K562 (cell line): ENCODE data around the gene LMAN1L.

Experiments used
- FOXK2 ChIP-seq, 2 experiments: fragments of 450-650 bp; IDR thresholded peaks in 1 of 2; conservative IDR thresholded peaks in 1 of 2; 2 replicates each; pipeline ENCODE4 v1.6.1; 2016; ENCODE audit warnings: low read depth in 2 of 2, mild to moderate bottlenecking in 1 of 2
- HNRNPLL ChIP-seq: fragments of 200-400 bp; formaldehyde crosslinking; IDR thresholded peaks from 2 replicates; pipeline ENCODE4 v1.6.1; 2017; ENCODE audit warnings: low read length, low read depth, mild to moderate bottlenecking; ENCODE audit not compliant: poor library complexity, severe bottlenecking
- IRF9 ChIP-seq: fragments of 450-650 bp; IDR thresholded peaks from 2 replicates; pipeline ENCODE4 v1.6.1; 2016; ENCODE audit warnings: missing biosample characterization, missing genetic modification characterization
- JUND ChIP-seq, 2 experiments: IDR thresholded peaks; 2 replicates in 1 of 2; 3 replicates in 1 of 2; pipeline ENCODE4 v1.6.1; 2011; ENCODE audit warnings: borderline replicate concordance in 2 of 2, low read depth in 2 of 2, low read length in 2 of 2, improper control_type of control experiment in 1 of 2, missing biosample characterization in 1 of 2, missing genetic modification characterization in 1 of 2, missing genetic modification reagents in 1 of 2
- PATZ1 ChIP-seq: fragments of 250-450 bp; sonication (Bioruptor Pico); IDR thresholded peaks from 2 replicates; pipeline ENCODE4 v1.5.0; 2020; ENCODE audit warnings: mild to moderate bottlenecking, borderline replicate concordance
- RCOR1 ChIP-seq, 2 experiments: IDR thresholded peaks; 2 replicates each; pipeline ENCODE4 v1.6.1; 2012; ENCODE audit warnings: low read depth in 2 of 2, low read length in 2 of 2, borderline replicate concordance in 1 of 2, improper control_type of control experiment in 1 of 2
- SIRT6 ChIP-seq: IDR thresholded peaks from one replicate; pipeline ENCODE4 v1.6.1; 2012; ENCODE audit warnings: low read depth, mild to moderate bottlenecking, control low read depth, inconsistent platforms, low read length, moderate library complexity
- ZBTB1 ChIP-seq: sonication (generic); formaldehyde crosslinking; IDR thresholded peaks from 2 replicates; pipeline ENCODE4 v1.8.1; 2023; ENCODE audit warnings: missing genetic modification reagents, low read depth, mild to moderate bottlenecking, borderline replicate concordance
- ZNF175 ChIP-seq: fragments of 200-800 bp; sonication (Bioruptor generic); IDR thresholded peaks from 2 replicates; pipeline ENCODE4 v1.6.1; 2016; ENCODE audit warnings: low read depth, mild to moderate bottlenecking, missing genetic modification characterization, missing compliant biosample characterization

GRCh38 chr15:74767167-74768098, 45.2 kb upstream of the LMAN1L start:
- TF ChIP-seq RCOR1 (IDR thresholded peaks at IDR 0.05; ENCODE audit: borderline replicate concordance in 1 of 2, low read depth in 2 of 2, low read length in 2 of 2), result no peak
- TF ChIP-seq IRF9, result no peak
- TF ChIP-seq HNRNPLL, result no peak
- TF ChIP-seq ZNF175, result no peak
- no peak for TF ChIP-seq SIRT6
- TF ChIP-seq JUND (IDR thresholded peaks at IDR 0.05; ENCODE audit: borderline replicate concordance, low read depth, low read length), result no peak
- no peak for TF ChIP-seq JUND (tag; IDR thresholded peaks at IDR 0.05; ENCODE audit: borderline replicate concordance, low read depth, low read length)
- no peak for TF ChIP-seq ZBTB1 (CRISPR knock-in tag)
- no peak for TF ChIP-seq PATZ1
- no peak for TF ChIP-seq FOXK2 (conservative IDR thresholded peaks at IDR 0.05 in 1 of 2, IDR thresholded peaks at IDR 0.05 in 1 of 2; ENCODE audit: low read depth in 2 of 2)
